ENCODE data around the gene SWT1.

DNA sequence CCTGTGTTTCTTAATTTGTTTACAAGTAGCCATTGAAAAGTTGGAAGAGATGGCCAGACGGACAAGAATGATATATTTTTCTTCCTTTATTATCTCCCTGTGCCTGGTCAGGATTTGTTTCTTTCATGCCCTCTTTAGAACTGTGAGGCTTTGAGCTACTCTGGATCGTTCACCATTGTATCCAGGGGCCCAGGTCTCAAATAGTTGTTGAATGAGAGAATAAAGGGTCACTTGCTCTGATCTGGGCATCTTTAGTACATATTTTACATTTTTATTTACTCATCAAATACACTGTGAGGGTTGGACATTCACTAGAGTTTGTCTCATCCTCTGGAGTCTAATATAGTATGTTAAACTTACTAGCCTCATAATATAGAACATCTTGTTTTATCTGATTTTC, 111.4 kb downstream of the SWT1 start:
- TF ChIP-seq EZH2 (IDR thresholded peaks at IDR 0.05; ENCODE audit: low read depth) = no peak
- TF ChIP-seq, protein P1, sequence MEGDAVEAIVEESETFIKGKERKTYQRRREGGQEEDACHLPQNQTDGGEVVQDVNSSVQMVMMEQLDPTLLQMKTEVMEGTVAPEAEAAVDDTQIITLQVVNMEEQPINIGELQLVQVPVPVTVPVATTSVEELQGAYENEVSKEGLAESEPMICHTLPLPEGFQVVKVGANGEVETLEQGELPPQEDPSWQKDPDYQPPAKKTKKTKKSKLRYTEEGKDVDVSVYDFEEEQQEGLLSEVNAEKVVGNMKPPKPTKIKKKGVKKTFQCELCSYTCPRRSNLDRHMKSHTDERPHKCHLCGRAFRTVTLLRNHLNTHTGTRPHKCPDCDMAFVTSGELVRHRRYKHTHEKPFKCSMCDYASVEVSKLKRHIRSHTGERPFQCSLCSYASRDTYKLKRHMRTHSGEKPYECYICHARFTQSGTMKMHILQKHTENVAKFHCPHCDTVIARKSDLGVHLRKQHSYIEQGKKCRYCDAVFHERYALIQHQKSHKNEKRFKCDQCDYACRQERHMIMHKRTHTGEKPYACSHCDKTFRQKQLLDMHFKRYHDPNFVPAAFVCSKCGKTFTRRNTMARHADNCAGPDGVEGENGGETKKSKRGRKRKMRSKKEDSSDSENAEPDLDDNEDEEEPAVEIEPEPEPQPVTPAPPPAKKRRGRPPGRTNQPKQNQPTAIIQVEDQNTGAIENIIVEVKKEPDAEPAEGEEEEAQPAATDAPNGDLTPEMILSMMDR (conservative IDR thresholded peaks at IDR 0.05) = no peak
